OCI-LY3 (cell line): ENCODE results near the gene LCE1B.

Experiments
- H2AFZ ChIP-seq: fragments of 200-600, 300-600 bp; shearing (Covaris generic); 2 replicates; pipeline ENCODE4 v1.6.0; 2014; ENCODE audit warnings: antibody characterized with exemption, low read depth, low read length
- H3K27ac ChIP-seq: fragments of 200-600, 300-600 bp; sonication (generic); 2 replicates; pipeline ENCODE4 v1.5.1; 2014; ENCODE audit warnings: mild to moderate bottlenecking, low read length, moderate library complexity, mixed read lengths
- H3K27me3 ChIP-seq: fragments of 200-600, 300-600 bp; sonication (generic); 2 replicates; pipeline ENCODE4 v1.6.1; 2014; ENCODE audit warnings: low read depth, low read length, mixed read lengths
- H3K36me3 ChIP-seq: fragments of 200-600, 300-600 bp; sonication (generic); replicated peaks from 2 replicates; pipeline ENCODE3; 2014; ENCODE audit warnings: low read depth, low read length, mixed read lengths
- H3K4me1 ChIP-seq: fragments of 300-600, 200-600 bp; sonication (generic); 2 replicates; pipeline ENCODE4 v1.6.1; 2014; ENCODE audit warnings: low read length, mixed read lengths
- H3K4me2 ChIP-seq: fragments of 200-600, 300-600 bp; sonication (generic); 2 replicates; pipeline ENCODE4 v1.6.1; 2014; ENCODE audit warnings: low read length, mixed read lengths
- H3K4me3 ChIP-seq: fragments of 300-600, 200-600 bp; sonication (generic); 2 replicates; pipeline ENCODE4 v1.5.1; 2014; ENCODE audit warnings: antibody characterized with exemption, mild to moderate bottlenecking, low read length, moderate library complexity
- H3K79me2 ChIP-seq: fragments of 300-600, 200-600 bp; shearing (Covaris generic); 2 replicates; pipeline ENCODE4 v1.6.1; 2014; ENCODE audit warnings: mild to moderate bottlenecking, low read length, mixed read lengths
- H3K9ac ChIP-seq: fragments of 300-600, 200-600 bp; shearing (Covaris generic); 2 replicates; pipeline ENCODE4 v1.6.0; 2014; ENCODE audit warnings: mild to moderate bottlenecking, low read length, moderate library complexity
- H3K9me3 ChIP-seq: fragments of 200-600, 300-600 bp; shearing (Covaris generic); 2 replicates; pipeline ENCODE4 v1.6.1; 2014; ENCODE audit warnings: low read length, mixed read lengths; ENCODE audit not compliant: insufficient read depth
- H4K20me1 ChIP-seq: fragments of 200-600, 300-600 bp; sonication (generic); 2 replicates; pipeline ENCODE4 v1.6.1; 2016; ENCODE audit warnings: low read length, mixed read lengths; ENCODE audit not compliant: insufficient read depth
- EZH2phosphoT487 ChIP-seq: fragments of 200-600 bp; shearing (Covaris generic); IDR thresholded peaks from 2 replicates; pipeline ENCODE4 v1.6.1; 2018; ENCODE audit warnings: antibody characterized with exemption, mixed run types, low read depth
- TF ChIP-seq, protein P1 (sequence below): fragments of 200-600, 300-600 bp; sonication (generic); IDR thresholded peaks from 2 replicates; pipeline ENCODE4 v1.5.1; 2014; ENCODE audit warnings: antibody characterized with exemption, low read length, low read depth

Gene LCE1B

GRCh38 chr1:152776361-152776760 is 35.4 kb upstream of the LCE1B start:
- Histone ChIP-seq H2AFZ (no peak overlapping the region), H3K4me3 (no peak overlapping the region), H3K4me1 (no peaks in the 10 kb centered on the region), H3K9me3 (no peaks in the 10 kb centered on the region), H3K79me2 (no peaks in the 10 kb centered on the region), H3K27ac (no peak overlapping the region), H3K27me3 (peaks cover 32% of the 10 kb centered on the region), H3K36me3 (no peaks in the 10 kb centered on the region), H3K4me2 (no peak overlapping the region), H3K9ac (no peak overlapping the region), H4K20me1 (no peaks in the 10 kb centered on the region)
- TF ChIP-seq EZH2phosphoT487 = no peak
- TF ChIP-seq, protein P1, sequence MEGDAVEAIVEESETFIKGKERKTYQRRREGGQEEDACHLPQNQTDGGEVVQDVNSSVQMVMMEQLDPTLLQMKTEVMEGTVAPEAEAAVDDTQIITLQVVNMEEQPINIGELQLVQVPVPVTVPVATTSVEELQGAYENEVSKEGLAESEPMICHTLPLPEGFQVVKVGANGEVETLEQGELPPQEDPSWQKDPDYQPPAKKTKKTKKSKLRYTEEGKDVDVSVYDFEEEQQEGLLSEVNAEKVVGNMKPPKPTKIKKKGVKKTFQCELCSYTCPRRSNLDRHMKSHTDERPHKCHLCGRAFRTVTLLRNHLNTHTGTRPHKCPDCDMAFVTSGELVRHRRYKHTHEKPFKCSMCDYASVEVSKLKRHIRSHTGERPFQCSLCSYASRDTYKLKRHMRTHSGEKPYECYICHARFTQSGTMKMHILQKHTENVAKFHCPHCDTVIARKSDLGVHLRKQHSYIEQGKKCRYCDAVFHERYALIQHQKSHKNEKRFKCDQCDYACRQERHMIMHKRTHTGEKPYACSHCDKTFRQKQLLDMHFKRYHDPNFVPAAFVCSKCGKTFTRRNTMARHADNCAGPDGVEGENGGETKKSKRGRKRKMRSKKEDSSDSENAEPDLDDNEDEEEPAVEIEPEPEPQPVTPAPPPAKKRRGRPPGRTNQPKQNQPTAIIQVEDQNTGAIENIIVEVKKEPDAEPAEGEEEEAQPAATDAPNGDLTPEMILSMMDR = no peak

- Histone ChIP-seq H4K20me1 (no peaks in the 10 kb centered on the region), H3K9me3 (no peaks in the 10 kb centered on the region), H3K27ac (no peak overlapping the region), H3K36me3 (no peaks in the 10 kb centered on the region), H3K9ac (no peak overlapping the region), H3K79me2 (no peaks in the 10 kb centered on the region), H3K4me1 (no peaks in the 10 kb centered on the region), H3K27me3 (peaks cover 41% of the 10 kb centered on the region), H2AFZ (no peak overlapping the region), H3K4me3 (no peak overlapping the region), H3K4me2 (no peak overlapping the region)
- no peak for TF ChIP-seq EZH2phosphoT487
- TF ChIP-seq, protein P1 = peak; percentile 53
These were observed 34.1 kb upstream of the LCE1B start for GRCh38 chr1:152777510-152778137.

GRCh38 chr1:152783095-152783494 is 28.7 kb upstream of the LCE1B start:
- Histone ChIP-seq H3K9me3 (no peaks in the 10 kb centered on the region), H3K36me3 (no peaks in the 10 kb centered on the region), H3K4me2 (no peak overlapping the region), H3K4me1 (no peaks in the 10 kb centered on the region), H3K27me3 (peaks cover 65% of the 10 kb centered on the region), H3K4me3 (no peak overlapping the region), H3K9ac (no peak overlapping the region), H2AFZ (no peak overlapping the region), H3K79me2 (no peaks in the 10 kb centered on the region), H3K27ac (no peak overlapping the region), H4K20me1 (no peaks in the 10 kb centered on the region)
- no peak for TF ChIP-seq EZH2phosphoT487
- TF ChIP-seq, protein P1 = no peak

GRCh38 chr1:152786077-152786476 is 25.7 kb upstream of the LCE1B start, which contains the start of gene LCE1E:
LCE1E (plus strand) TSS chr1:152786257; CDS start chr1:152787300, 1,043 bp downstream.
- Histone ChIP-seq H3K4me3 (no peak within 1 kb of the TSS), H3K4me2 (no peak within 1 kb of the TSS), H3K36me3 (no peaks in the 10 kb centered on the region), H2AFZ (no peak within 1 kb of the TSS), H3K4me1 (no peaks in the 10 kb centered on the region), H3K9ac (no peak within 1 kb of the TSS), H3K79me2 (no peaks in the 10 kb centered on the region), H4K20me1 (no peaks in the 10 kb centered on the region), H3K27ac (no peak within 1 kb of the TSS), H3K9me3 (no peaks in the 10 kb centered on the region), H3K27me3 (peaks cover 51% of the 10 kb centered on the region)
- TF ChIP-seq, protein P1 = no peak
- TF ChIP-seq EZH2phosphoT487 = no peak
